BLaER1 treated with 17β-estradiol and CSF1 and Interleukin-3, amounts not matched to agents 10 nM and 100 nM (cell line): ENCODE data around the gene BRME1.
A peak's percentile ranks its signal among the peaks of the same experiment; 100 is the strongest.

ENCODE experiments used
- H3K27ac ChIP-seq, 11 experiments: shearing (Covaris generic); formaldehyde crosslinking; 2 replicates each; pipeline ENCODE4 v1.8.1; 2022
- H3K27me3 ChIP-seq, 11 experiments: shearing (Covaris generic); formaldehyde crosslinking; 2 replicates each; pipeline ENCODE4 v1.8.1; 2022
- H3K36me3 ChIP-seq, 11 experiments: shearing (Covaris generic); formaldehyde crosslinking; 2 replicates each; pipeline ENCODE4 v1.8.1; 2022
- H3K4me1 ChIP-seq, 10 experiments: shearing (Covaris generic); formaldehyde crosslinking; 2 replicates each; pipeline ENCODE4 v1.8.1; 2022
- H3K4me2 ChIP-seq, 11 experiments: shearing (Covaris generic); formaldehyde crosslinking; 2 replicates each; pipeline ENCODE4 v1.8.1; 2022
- H3K4me3 ChIP-seq, 10 experiments: shearing (Covaris generic); formaldehyde crosslinking; 2 replicates each; pipeline ENCODE4 v1.8.1; 2022
- H3K9ac ChIP-seq, 11 experiments: shearing (Covaris generic); formaldehyde crosslinking; 2 replicates each; pipeline ENCODE4 v1.8.1; 2022
- H3K9me3 ChIP-seq, 11 experiments: shearing (Covaris generic); formaldehyde crosslinking; replicated peaks in 1 of 11; 2 replicates each; pipeline ENCODE4 v1.8.1; 2022
- H4K20me1 ChIP-seq, 11 experiments: shearing (Covaris generic); formaldehyde crosslinking; 2 replicates each; pipeline ENCODE4 v1.8.1; 2022
- Cebpa-rat ChIP-seq, 11 experiments: shearing (Covaris generic); IDR thresholded peaks; 2 replicates each; pipeline ENCODE4 v1.8.1; 2022

BRME1 gene

GRCh38 chr19:13920940-13921747 lies 15.2 kb upstream of the BRME1 start:
- H3K36me3 ChIP-seq = peaks cover 87 to 97% (median 93%) of the 10 kb centered on the region in 11 experiments
- H3K27ac ChIP-seq = peak overlapping the region in 1 of 11 experiments; percentile 5; a peak in 1 of 22 replicates
- H3K9me3 ChIP-seq = peaks cover 7 to 16% (median 11%) of the 10 kb centered on the region in 11 experiments; a peak in 21 of 22 replicates
- no peak overlapping the region for H3K4me2 ChIP-seq
- no peaks in the 10 kb centered on the region for H3K27me3 ChIP-seq
- TF ChIP-seq Cebpa-rat (IDR thresholded peaks at IDR 0.05) = no peak
- H4K20me1 ChIP-seq = no peaks in the 10 kb centered on the region; a peak in 1 of 22 replicates
- no peak overlapping the region for H3K4me3 ChIP-seq
- no peak overlapping the region for H3K9ac ChIP-seq
- peaks cover 0 to 2% (median under 1%) of the 10 kb centered on the region in 10 experiments; a peak in 8 of 20 replicates for H3K4me1 ChIP-seq

DNA sequence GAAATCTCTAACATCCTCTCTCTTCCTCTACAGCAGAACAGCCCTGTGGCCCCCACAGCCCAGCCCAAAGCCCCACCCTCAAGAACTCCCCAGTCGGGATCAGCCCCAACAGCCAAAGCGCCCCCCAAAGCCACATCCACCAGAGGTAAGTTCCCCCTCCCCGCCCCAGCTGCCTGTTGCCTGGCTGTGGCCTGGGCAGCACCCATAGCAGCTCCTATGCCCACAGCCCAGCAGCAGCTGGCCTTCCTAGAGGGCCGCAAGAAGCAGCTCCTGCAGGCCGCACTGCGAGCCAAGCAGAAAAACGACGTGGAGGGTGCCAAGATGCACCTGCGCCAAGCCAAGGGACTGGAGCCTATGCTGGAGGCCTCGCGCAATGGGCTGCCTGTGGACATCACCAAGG lies 14.6 kb upstream of the BRME1 start:
- Histone ChIP-seq H3K27ac (no peak overlapping the region), H3K4me2 (no peak overlapping the region), H3K27me3 (no peaks in the 10 kb centered on the region), H4K20me1 (no peaks in the 10 kb centered on the region; a peak in 1 of 22 replicates), H3K4me1 (no peaks in the 10 kb centered on the region), H3K36me3 (peaks cover 90 to 100% (median 96%) of the 10 kb centered on the region in 11 experiments), H3K9me3 (peaks cover 7 to 16% (median 11%) of the 10 kb centered on the region in 11 experiments; a peak in 21 of 22 replicates), H3K9ac (no peak overlapping the region), H3K4me3 (no peak overlapping the region)
- no peak for TF ChIP-seq Cebpa-rat (IDR thresholded peaks at IDR 0.05)

DNA sequence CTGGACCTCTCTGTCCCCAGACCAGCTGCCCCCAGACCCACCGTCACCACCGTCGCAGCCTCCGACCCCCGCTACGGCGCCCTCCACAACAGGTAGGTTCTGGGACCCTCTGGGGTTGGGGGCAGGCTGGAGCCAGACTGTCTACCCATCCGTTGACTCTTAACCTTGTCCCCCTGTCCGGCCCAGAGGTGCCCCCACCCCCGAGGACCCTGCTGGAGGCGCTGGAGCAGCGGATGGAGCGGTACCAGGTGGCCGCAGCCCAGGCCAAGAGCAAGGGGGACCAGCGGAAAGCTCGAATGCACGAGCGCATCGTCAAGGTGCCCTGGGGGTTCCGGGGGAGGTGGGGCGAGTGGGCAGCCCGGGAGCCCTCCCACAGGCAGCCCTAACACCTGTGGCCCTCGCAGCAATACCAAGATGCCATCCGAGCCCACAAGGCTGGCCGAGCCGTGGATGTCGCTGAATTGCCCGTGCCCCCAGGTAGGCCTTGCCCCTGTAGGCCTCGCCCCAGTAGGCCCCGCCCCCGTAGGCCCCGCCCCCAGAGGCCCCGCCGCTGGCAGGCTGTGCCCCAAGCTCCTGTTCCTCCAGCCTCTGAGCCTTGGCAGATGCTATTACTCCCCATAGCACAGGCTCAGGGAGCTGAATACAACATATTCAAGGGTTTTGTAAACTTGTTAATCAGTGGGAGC lies 13.0 kb upstream of the BRME1 start:
- H3K4me1 ChIP-seq = no peaks in the 10 kb centered on the region
- peaks cover 7 to 16% (median 11%) of the 10 kb centered on the region in 11 experiments; a peak in 21 of 22 replicates for H3K9me3 ChIP-seq
- H3K27me3 ChIP-seq = no peaks in the 10 kb centered on the region
- H3K4me3 ChIP-seq = no peak overlapping the region
- H4K20me1 ChIP-seq = no peaks in the 10 kb centered on the region; a peak in 1 of 22 replicates
- TF ChIP-seq Cebpa-rat (IDR thresholded peaks at IDR 0.05) = no peak
- H3K27ac ChIP-seq = no peak overlapping the region
- peaks cover 91 to 100% (median 97%) of the 10 kb centered on the region in 11 experiments for H3K36me3 ChIP-seq
- H3K9ac ChIP-seq = no peak overlapping the region
- no peak overlapping the region for H3K4me2 ChIP-seq

DNA sequence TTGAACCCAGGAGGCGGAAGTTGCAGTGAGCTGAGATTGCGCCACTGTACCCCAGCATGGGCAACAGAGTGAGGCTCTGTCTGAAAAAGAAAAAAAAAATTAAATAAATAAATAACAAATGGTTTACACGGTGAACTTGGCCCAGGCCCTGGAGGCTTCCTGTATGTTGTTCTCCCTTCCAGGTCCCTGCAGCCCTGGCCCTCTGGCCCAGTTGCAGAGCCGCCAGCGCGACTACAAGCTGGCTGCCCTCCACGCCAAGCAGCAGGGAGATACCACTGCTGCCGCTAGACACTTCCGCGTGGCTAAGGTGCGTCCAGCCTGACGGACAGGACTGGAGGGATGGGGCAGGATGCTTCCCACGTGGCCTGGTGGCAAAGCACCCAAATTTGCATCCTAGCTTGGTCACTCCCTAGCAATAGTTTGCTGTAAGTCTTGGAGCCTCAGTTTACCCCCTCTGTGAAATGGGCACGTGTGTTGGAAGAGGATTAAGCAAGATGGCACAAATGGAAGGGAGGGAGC lies 12.0 kb upstream of the BRME1 start:
- TF ChIP-seq Cebpa-rat (IDR thresholded peaks at IDR 0.05) = no peak
- Histone ChIP-seq H3K4me3 (no peak overlapping the region), H3K27me3 (no peaks in the 10 kb centered on the region), H3K9me3 (peaks cover 7 to 16% (median 11%) of the 10 kb centered on the region in 11 experiments; a peak in 21 of 22 replicates), H3K9ac (no peak overlapping the region), H4K20me1 (no peaks in the 10 kb centered on the region; a peak in 1 of 22 replicates), H3K4me2 (no peak overlapping the region), H3K36me3 (peaks cover 91 to 100% (median 97%) of the 10 kb centered on the region in 11 experiments), H3K27ac (no peak overlapping the region), H3K4me1 (no peaks in the 10 kb centered on the region)

GRCh38 chr19:13914777-13915176 lies 8.9 kb upstream of the BRME1 start:
- Histone ChIP-seq H3K27me3 (no peaks in the 10 kb centered on the region), H3K4me3 (no peak overlapping the region), H4K20me1 (no peaks in the 10 kb centered on the region; a peak in 1 of 22 replicates), H3K4me1 (peaks cover 0 to 15% (median 8%) of the 10 kb centered on the region in 10 experiments; a peak in 12 of 20 replicates), H3K9ac (no peak overlapping the region), H3K9me3 (no peaks in the 10 kb centered on the region), H3K27ac (no peak overlapping the region), H3K36me3 (peaks cover 82 to 99% (median 94%) of the 10 kb centered on the region in 11 experiments), H3K4me2 (no peak overlapping the region)
- TF ChIP-seq Cebpa-rat (IDR thresholded peaks at IDR 0.05) = no peak

- no peak for TF ChIP-seq Cebpa-rat (IDR thresholded peaks at IDR 0.05)
- Histone ChIP-seq H3K4me2 (no peak overlapping the region), H3K9ac (no peak overlapping the region), H4K20me1 (no peaks in the 10 kb centered on the region; a peak in 2 of 22 replicates), H3K27ac (no peak overlapping the region), H3K9me3 (no peaks in the 10 kb centered on the region), H3K4me3 (no peak overlapping the region), H3K27me3 (no peaks in the 10 kb centered on the region), H3K36me3 (peaks cover 76 to 92% (median 87%) of the 10 kb centered on the region in 11 experiments), H3K4me1 (peaks cover 2 to 29% (median 19%) of the 10 kb centered on the region in 10 experiments; a peak in 17 of 20 replicates)
Observed at GRCh38 chr19:13913352-13913751, 7.4 kb upstream of the BRME1 start.

- Histone ChIP-seq H3K4me3 (no peak overlapping the region), H3K27me3 (no peaks in the 10 kb centered on the region), H3K4me2 (peak overlapping the region in 6 of 11 experiments; percentile 10 to 34 (median 16); a peak in 6 of 22 replicates), H3K9me3 (no peaks in the 10 kb centered on the region), H3K9ac (peak overlapping the region in 2 of 11 experiments; percentile 2 to 17; a peak in 1 of 22 replicates), H3K27ac (peak overlapping the region in 5 of 11 experiments; percentile 4 to 32 (median 21); a peak in 4 of 22 replicates), H3K36me3 (peaks cover 42 to 53% (median 49%) of the 10 kb centered on the region in 11 experiments), H3K4me1 (peaks cover 23 to 59% (median 44%) of the 10 kb centered on the region in 10 experiments), H4K20me1 (no peaks in the 10 kb centered on the region; a peak in 1 of 22 replicates)
- no peak for TF ChIP-seq Cebpa-rat (IDR thresholded peaks at IDR 0.05)
Observed at GRCh38 chr19:13909430-13909829, 3.5 kb upstream of the BRME1 start.

DNA sequence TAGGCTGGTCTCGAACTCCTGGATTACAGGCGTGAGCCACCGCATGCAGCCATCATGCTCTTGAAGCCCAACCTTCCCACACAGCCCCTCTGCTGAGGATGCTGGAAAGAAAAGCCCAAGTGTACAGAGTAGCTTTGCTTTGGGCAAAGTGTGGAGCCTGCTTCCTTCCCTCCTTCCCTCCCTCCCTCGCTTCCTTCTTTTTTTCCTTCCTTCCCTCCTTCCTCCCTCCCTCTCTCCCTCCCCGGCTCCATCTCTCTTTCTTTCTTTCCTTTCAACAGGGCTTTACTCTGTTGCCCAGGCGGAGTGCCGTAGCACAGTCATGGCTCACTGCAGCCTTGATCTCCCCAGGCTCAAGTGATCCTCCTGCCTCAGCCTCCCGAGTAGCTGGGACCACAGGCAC lies 2.8 kb upstream of the BRME1 start:
- Histone ChIP-seq H3K9me3 (no peaks in the 10 kb centered on the region), H3K4me1 (peaks cover 23 to 61% (median 47%) of the 10 kb centered on the region in 10 experiments), H3K4me3 (no peak overlapping the region), H3K27me3 (no peaks in the 10 kb centered on the region), H3K27ac (no peak overlapping the region), H4K20me1 (no peaks in the 10 kb centered on the region; a peak in 1 of 22 replicates), H3K9ac (no peak overlapping the region), H3K4me2 (peak overlapping the region in 8 of 11 experiments; percentile 7 to 94 (median 82); a peak in 6 of 22 replicates), H3K36me3 (peaks cover 36 to 45% (median 41%) of the 10 kb centered on the region in 11 experiments)
- no peak for TF ChIP-seq Cebpa-rat (IDR thresholded peaks at IDR 0.05)
